GM12878 (cell line): ENCODE results near the gene MIEF1. TPM values are rescaled to one million over a fixed set of nuclear protein-coding genes. Genes with fewer than 3 reads are reported as not detected.
A peak's percentile ranks its signal among the peaks of the same experiment; 100 is the strongest.

Experiments
- CREM ChIP-seq: IDR thresholded peaks from 2 replicates; pipeline ENCODE4 v1.6.1; 2014; ENCODE audit warnings: antibody characterized with exemption, low read depth
- LARP7 ChIP-seq: fragments of 450-650 bp; IDR thresholded peaks from 2 replicates; pipeline ENCODE4 v1.6.1; 2017; ENCODE audit warnings: mild to moderate bottlenecking
- MTA2 ChIP-seq: fragments of 450-650 bp; IDR thresholded peaks from 2 replicates; pipeline ENCODE4 v1.6.1; 2016; ENCODE audit warnings: low read depth, mild to moderate bottlenecking, moderate library complexity
- MTA3 ChIP-seq: IDR thresholded peaks from 2 replicates; pipeline ENCODE4 v1.6.1; 2012; ENCODE audit warnings: low read length, inconsistent platforms, borderline replicate concordance
- NFIC ChIP-seq: IDR thresholded peaks from 2 replicates; pipeline ENCODE4 v1.6.1; 2012; ENCODE audit warnings: low read depth, mild to moderate bottlenecking, inconsistent platforms, low read length, moderate library complexity
- NR2C1 ChIP-seq: fragments of 450-650 bp; IDR thresholded peaks from 2 replicates; pipeline ENCODE4 v1.6.1; 2017; ENCODE audit warnings: antibody characterized with exemption, mild to moderate bottlenecking, moderate library complexity
- POLR2A ChIP-seq: IDR thresholded peaks from 2 replicates; pipeline ENCODE4 v1.6.1; 2011; ENCODE audit warnings: low read depth, mild to moderate bottlenecking, low read length
- RBBP5 ChIP-seq: fragments of 200-600 bp; sonication (generic); conservative IDR thresholded peaks from 2 replicates; pipeline ENCODE4 v1.6.1; 2016
- SIX5 ChIP-seq: IDR thresholded peaks from 2 replicates; pipeline ENCODE4 v1.6.1; 2011; ENCODE audit warnings: mild to moderate bottlenecking, low read depth, low read length, moderate library complexity; ENCODE audit not compliant: severe bottlenecking
- SPI1 ChIP-seq: IDR thresholded peaks from 2 replicates; pipeline ENCODE4 v1.6.1; 2011; ENCODE audit warnings: low read depth, mild to moderate bottlenecking, low read length, moderate library complexity, borderline replicate concordance; ENCODE audit not compliant: insufficient read depth
- STAT1 ChIP-seq: fragments of 450-650 bp; conservative IDR thresholded peaks from 2 replicates; pipeline ENCODE4 v1.6.1; 2014; ENCODE audit warnings: antibody characterized with exemption, mild to moderate bottlenecking
- SUPT20H ChIP-seq: IDR thresholded peaks from 2 replicates; pipeline ENCODE4 v1.6.1; 2011; ENCODE audit warnings: low read depth, mild to moderate bottlenecking, low read length, moderate library complexity, borderline replicate concordance; ENCODE audit not compliant: control insufficient read depth
- SUZ12 ChIP-seq: fragments of 200-600 bp; sonication (generic); IDR thresholded peaks from one replicate; pipeline ENCODE4 v1.6.1; 2018; ENCODE audit warnings: antibody characterized with exemption, mild to moderate bottlenecking; ENCODE audit not compliant: unreplicated experiment
- YY1 ChIP-seq: IDR thresholded peaks from 2 replicates; pipeline ENCODE4 v1.6.1; 2011; ENCODE audit warnings: low read depth, mild to moderate bottlenecking, low read length
- ZNF24 ChIP-seq: fragments of 450-650 bp; IDR thresholded peaks from 2 replicates; pipeline ENCODE4 v1.6.1; 2017; ENCODE audit warnings: antibody characterized with exemption, mild to moderate bottlenecking
- ZNF274 ChIP-seq: IDR thresholded peaks from one replicate; pipeline ENCODE4 v1.8.0; 2011; ENCODE audit not compliant: insufficient read length, insufficient read depth
- ZNF622 ChIP-seq: fragments of 450-650 bp; IDR thresholded peaks from 2 replicates; pipeline ENCODE4 v1.6.1; 2017; ENCODE audit warnings: mild to moderate bottlenecking, inconsistent platforms
- polyA plus RNA-seq, 11 experiments: library from polyadenylated mRNA; depleted of rRNA in 4 of 11; unstranded in 6 of 11; stranded (reverse) in 5 of 11; fragments of >200 nt; fragmentation: Nextera tagmentation in 4 of 11; fragmentation: Illumina TruSeq in 1 of 11; extraction: Ambion mirVana in 4 of 11; extraction: Trizol in 1 of 11; gene quantifications; 1 replicate in 1 of 11; 2 replicates in 10 of 11; pipeline versions ENCODE4 v1.2.1 to v1.2.3, GENCODE V29; 2011 to 2016; ENCODE audit warnings: inconsistent platforms in 2 of 11, missing spikeins in 2 of 11, low read depth in 1 of 11
- total RNA-seq, 4 experiments: library from RNA; depleted of rRNA in 3 of 4; stranded (reverse); fragments of >200 nt in 3 of 4; fragmentation: Illumina TruSeq in 1 of 4; extraction: Trizol in 1 of 4; gene quantifications; 2 replicates each; pipeline versions ENCODE4 v1.2.1 to v1.2.3, GENCODE V29; 2013 to 2021
- TF ChIP-seq, protein P1 (sequence below): fragments of 450-650 bp; IDR thresholded peaks from 2 replicates; pipeline ENCODE4 v1.6.1; 2014; ENCODE audit warnings: mild to moderate bottlenecking
- TF ChIP-seq, protein P2 (sequence below): IDR thresholded peaks from 2 replicates; pipeline ENCODE4 v1.6.1; 2011; ENCODE audit warnings: low read depth, mild to moderate bottlenecking, low read length, moderate library complexity, borderline replicate concordance; ENCODE audit errors: extremely low read depth
- TF ChIP-seq, protein P3 (sequence below): IDR thresholded peaks from 2 replicates; pipeline ENCODE4 v1.6.1; 2011; ENCODE audit warnings: mild to moderate bottlenecking, low read depth, low read length, moderate library complexity; ENCODE audit not compliant: insufficient replicate concordance
- TF ChIP-seq, protein P4 (sequence below): IDR thresholded peaks from 2 replicates; pipeline ENCODE4 v1.6.1; 2012; ENCODE audit warnings: low read depth, low read length, improper control_type of control experiment
- TF ChIP-seq, protein P5 (sequence below): IDR thresholded peaks from 2 replicates; pipeline ENCODE4 v1.6.1; 2012; ENCODE audit warnings: low read length, inconsistent platforms
- TF ChIP-seq, protein P6 (sequence below): fragments of 150-350 bp; IDR thresholded peaks from 2 replicates; pipeline ENCODE4 v1.6.1; 2016; ENCODE audit warnings: low read depth, low read length

The MIEF1 gene
- total and polyA plus RNA-seq, 10 of the 15 experiments (the other 5 are each of a cell fraction or from before 2014, with no cell fraction given), result 12.4 to 52.3 (median 29.3) TPM

DNA sequence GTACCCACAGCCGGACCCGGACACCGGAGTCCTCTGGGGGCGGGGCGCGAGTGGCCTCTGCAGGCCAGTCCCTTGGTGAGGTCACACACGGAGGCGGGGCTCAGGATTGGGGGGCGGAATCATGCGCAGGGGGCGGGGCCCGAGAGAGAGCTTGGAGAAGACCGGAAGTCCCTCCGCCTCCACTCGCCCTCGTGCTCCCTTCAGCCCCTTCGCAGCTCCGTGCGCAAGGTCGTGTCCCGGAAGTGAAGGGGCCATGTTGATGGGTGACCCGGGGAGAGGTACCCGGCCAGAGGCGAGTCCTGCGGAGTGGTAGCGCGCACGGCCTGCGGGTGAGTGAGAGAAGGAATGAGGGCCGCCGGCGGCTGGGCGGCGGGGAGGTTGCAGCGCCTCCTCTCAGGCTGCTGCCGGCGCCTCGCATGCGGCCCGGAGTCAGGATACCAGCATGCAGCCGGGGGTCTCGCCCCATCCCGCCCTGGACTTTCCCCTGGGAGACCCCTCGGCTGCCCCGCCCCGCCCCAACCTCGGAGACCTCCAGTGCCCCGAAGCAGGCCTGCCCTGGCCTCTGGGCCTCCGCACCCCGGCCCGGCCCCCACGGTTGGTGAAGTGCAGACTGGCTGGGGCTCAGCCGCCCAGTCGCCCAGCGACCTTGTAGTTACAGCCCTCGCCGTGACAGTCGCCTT is at the start of gene MIEF1 (continued):
- TF ChIP-seq, protein P1, sequence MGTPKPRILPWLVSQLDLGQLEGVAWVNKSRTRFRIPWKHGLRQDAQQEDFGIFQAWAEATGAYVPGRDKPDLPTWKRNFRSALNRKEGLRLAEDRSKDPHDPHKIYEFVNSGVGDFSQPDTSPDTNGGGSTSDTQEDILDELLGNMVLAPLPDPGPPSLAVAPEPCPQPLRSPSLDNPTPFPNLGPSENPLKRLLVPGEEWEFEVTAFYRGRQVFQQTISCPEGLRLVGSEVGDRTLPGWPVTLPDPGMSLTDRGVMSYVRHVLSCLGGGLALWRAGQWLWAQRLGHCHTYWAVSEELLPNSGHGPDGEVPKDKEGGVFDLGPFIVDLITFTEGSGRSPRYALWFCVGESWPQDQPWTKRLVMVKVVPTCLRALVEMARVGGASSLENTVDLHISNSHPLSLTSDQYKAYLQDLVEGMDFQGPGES, result no peak
- TF ChIP-seq ZNF622 (no peak), YY1 (peak; percentile 97), LARP7 (peak; percentile 21; the same call in 1 of the 2 replicates), MTA3 (no peak), STAT1 (no peak), SPI1 (0 out of 2 replicates have a peak, but pooled peaks have one; percentile 20), ZNF274 (no peak), MTA2 (peak; percentile 67), SIX5 (peak; percentile 57), RBBP5 (no peak), SUPT20H (no peak), NR2C1 (peak; percentile 99), ZNF24 (no peak), NFIC (no peak), POLR2A (peak; percentile 94), CREM (peak; percentile 70; the same call in 1 of the 2 replicates), SUZ12 (no peak)
- TF ChIP-seq, protein P2, sequence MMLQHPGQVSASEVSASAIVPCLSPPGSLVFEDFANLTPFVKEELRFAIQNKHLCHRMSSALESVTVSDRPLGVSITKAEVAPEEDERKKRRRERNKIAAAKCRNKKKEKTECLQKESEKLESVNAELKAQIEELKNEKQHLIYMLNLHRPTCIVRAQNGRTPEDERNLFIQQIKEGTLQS, result no peak
- TF ChIP-seq, protein P3, sequence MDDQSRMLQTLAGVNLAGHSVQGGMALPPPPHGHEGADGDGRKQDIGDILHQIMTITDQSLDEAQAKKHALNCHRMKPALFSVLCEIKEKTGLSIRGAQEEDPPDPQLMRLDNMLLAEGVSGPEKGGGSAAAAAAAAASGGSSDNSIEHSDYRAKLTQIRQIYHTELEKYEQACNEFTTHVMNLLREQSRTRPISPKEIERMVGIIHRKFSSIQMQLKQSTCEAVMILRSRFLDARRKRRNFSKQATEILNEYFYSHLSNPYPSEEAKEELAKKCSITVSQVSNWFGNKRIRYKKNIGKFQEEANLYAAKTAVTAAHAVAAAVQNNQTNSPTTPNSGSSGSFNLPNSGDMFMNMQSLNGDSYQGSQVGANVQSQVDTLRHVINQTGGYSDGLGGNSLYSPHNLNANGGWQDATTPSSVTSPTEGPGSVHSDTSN, result no peak
- TF ChIP-seq, protein P4, sequence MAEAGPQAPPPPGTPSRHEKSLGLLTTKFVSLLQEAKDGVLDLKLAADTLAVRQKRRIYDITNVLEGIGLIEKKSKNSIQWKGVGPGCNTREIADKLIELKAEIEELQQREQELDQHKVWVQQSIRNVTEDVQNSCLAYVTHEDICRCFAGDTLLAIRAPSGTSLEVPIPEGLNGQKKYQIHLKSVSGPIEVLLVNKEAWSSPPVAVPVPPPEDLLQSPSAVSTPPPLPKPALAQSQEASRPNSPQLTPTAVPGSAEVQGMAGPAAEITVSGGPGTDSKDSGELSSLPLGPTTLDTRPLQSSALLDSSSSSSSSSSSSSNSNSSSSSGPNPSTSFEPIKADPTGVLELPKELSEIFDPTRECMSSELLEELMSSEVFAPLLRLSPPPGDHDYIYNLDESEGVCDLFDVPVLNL, result no peak
- TF ChIP-seq, protein P5, sequence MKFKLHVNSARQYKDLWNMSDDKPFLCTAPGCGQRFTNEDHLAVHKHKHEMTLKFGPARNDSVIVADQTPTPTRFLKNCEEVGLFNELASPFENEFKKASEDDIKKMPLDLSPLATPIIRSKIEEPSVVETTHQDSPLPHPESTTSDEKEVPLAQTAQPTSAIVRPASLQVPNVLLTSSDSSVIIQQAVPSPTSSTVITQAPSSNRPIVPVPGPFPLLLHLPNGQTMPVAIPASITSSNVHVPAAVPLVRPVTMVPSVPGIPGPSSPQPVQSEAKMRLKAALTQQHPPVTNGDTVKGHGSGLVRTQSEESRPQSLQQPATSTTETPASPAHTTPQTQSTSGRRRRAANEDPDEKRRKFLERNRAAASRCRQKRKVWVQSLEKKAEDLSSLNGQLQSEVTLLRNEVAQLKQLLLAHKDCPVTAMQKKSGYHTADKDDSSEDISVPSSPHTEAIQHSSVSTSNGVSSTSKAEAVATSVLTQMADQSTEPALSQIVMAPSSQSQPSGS, result no peak
- TF ChIP-seq, protein P6, sequence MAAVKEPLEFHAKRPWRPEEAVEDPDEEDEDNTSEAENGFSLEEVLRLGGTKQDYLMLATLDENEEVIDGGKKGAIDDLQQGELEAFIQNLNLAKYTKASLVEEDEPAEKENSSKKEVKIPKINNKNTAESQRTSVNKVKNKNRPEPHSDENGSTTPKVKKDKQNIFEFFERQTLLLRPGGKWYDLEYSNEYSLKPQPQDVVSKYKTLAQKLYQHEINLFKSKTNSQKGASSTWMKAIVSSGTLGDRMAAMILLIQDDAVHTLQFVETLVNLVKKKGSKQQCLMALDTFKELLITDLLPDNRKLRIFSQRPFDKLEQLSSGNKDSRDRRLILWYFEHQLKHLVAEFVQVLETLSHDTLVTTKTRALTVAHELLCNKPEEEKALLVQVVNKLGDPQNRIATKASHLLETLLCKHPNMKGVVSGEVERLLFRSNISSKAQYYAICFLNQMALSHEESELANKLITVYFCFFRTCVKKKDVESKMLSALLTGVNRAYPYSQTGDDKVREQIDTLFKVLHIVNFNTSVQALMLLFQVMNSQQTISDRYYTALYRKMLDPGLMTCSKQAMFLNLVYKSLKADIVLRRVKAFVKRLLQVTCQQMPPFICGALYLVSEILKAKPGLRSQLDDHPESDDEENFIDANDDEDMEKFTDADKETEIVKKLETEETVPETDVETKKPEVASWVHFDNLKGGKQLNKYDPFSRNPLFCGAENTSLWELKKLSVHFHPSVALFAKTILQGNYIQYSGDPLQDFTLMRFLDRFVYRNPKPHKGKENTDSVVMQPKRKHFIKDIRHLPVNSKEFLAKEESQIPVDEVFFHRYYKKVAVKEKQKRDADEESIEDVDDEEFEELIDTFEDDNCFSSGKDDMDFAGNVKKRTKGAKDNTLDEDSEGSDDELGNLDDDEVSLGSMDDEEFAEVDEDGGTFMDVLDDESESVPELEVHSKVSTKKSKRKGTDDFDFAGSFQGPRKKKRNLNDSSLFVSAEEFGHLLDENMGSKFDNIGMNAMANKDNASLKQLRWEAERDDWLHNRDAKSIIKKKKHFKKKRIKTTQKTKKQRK, result no peak
